HCT116 (cell line): Measurements from ENCODE around the gene UPP2. TPM values are rescaled to one million over a fixed set of nuclear protein-coding genes. Genes with fewer than 3 reads are reported as not detected.

Source experiments
- ATAC-seq: fragments of 200-7000 bp; cut with Tn5 transposase; 2 replicates; pipeline ENCODE4 v1.9.1; 2020; ENCODE audit warnings: mild to moderate bottlenecking, moderate library complexity
- BruUV-seq: library from RNA; stranded (reverse); fragments of 400-500 nt; replicated peaks from 2 replicates; lab custom pipeline; 2021; lab: Mats Ljungman, UMichigan
- CTCF ChIA-PET: fragments of 300-600 bp; sonication (Branson Sonifier 250); formaldehyde crosslinking; loops from one replicate; lab custom pipeline; 2021; ENCODE audit warnings: antibody characterized with exemption; lab: Charles Lee
- POLR2A ChIA-PET: fragments of 300-600, 350-600 bp; sonication (Branson Sonifier 250); formaldehyde crosslinking; loops from one replicate; lab custom pipeline; 2021; ENCODE audit warnings: antibody characterized with exemption; lab: Charles Lee
- RAD21 ChIA-PET, 2 experiments: fragments of 300-600 bp; sonication (Branson Sonifier 250); formaldehyde crosslinking; loops; one replicate each; lab custom pipeline; 2023; ENCODE audit warnings: low total read pairs in 2 of 2; ENCODE audit not compliant: uncharacterized antibody in 2 of 2, unreplicated experiment in 2 of 2, low non-redundant PET in 1 of 2; lab: Charles Lee
- DNase-seq: peaks from one replicate; pipeline ENCODE4 v3.0.0-alpha.2; 2010; ENCODE audit warnings: low read depth, low spot score
- H2AFZ ChIP-seq: fragments of 200-600 bp; shearing (Covaris generic), sonication (generic); 2 replicates; pipeline ENCODE4 v1.6.1; 2017; ENCODE audit warnings: low read depth, mixed run types, mixed read lengths, antibody characterized with exemption, low read length; ENCODE audit not compliant: poor library complexity, severe bottlenecking
- H3K27ac ChIP-seq: 2 replicates; pipeline ENCODE4 v1.5.1; 2012; ENCODE audit warnings: low read depth, low read length
- H3K27me3 ChIP-seq: fragments of 200-600 bp; sonication (generic); 2 replicates; pipeline ENCODE4 v1.6.1; 2016; ENCODE audit warnings: mixed run types, low read length, mixed read lengths; ENCODE audit not compliant: insufficient read depth
- H3K36me3 ChIP-seq, 2 experiments: fragments of 200-500 bp in 1 of 2; fragments of 200-600 bp in 1 of 2; sonication (Bioruptor generic) in 1 of 2; sonication (generic) in 1 of 2; 2 replicates each; pipeline versions ENCODE4 v1.5.1 to v1.6.1; 2014 to 2016; ENCODE audit warnings: low read length in 2 of 2, inconsistent platforms in 1 of 2, mixed read lengths in 1 of 2, mixed run types in 1 of 2; ENCODE audit not compliant: insufficient read depth in 2 of 2, control insufficient read depth in 1 of 2
- H3K4me1 ChIP-seq, 2 experiments: fragments of 200-600 bp in 1 of 2; sonication (generic) in 1 of 2; 2 replicates each; pipeline versions ENCODE4 v1.5.1 to v1.6.1; 2012 to 2017; ENCODE audit warnings: low read length in 2 of 2, inconsistent platforms in 1 of 2, mild to moderate bottlenecking in 1 of 2, mixed read lengths in 1 of 2, mixed run types in 1 of 2, moderate library complexity in 1 of 2; ENCODE audit not compliant: insufficient read depth in 2 of 2, control insufficient read depth in 1 of 2
- H3K4me2 ChIP-seq: fragments of 200-600 bp; sonication (generic); 2 replicates; pipeline ENCODE4 v1.6.1; 2017; ENCODE audit warnings: mixed run types, low read length, mixed read lengths
- H3K4me3 ChIP-seq, 2 experiments: fragments of 200-600 bp in 1 of 2; sonication (generic) in 1 of 2; replicated peaks in 1 of 2; 2 replicates each; pipeline ENCODE4 v1.5.1; 2011 to 2016; ENCODE audit warnings: low read length in 2 of 2, control low read depth in 1 of 2, low read depth in 1 of 2, mild to moderate bottlenecking in 1 of 2, mixed read lengths in 1 of 2, mixed run types in 1 of 2
- H3K79me2 ChIP-seq: fragments of 200-600 bp; sonication (generic); 2 replicates; pipeline ENCODE4 v1.6.1; 2017; ENCODE audit warnings: mild to moderate bottlenecking, mixed run types, low read length, moderate library complexity, mixed read lengths; ENCODE audit not compliant: insufficient read depth
- H3K9ac ChIP-seq: fragments of 200-600 bp; sonication (generic); 2 replicates; pipeline ENCODE4 v1.6.1; 2016; ENCODE audit warnings: low read length, mixed read lengths
- H3K9me2 ChIP-seq: fragments of 200-600 bp; sonication (generic), shearing (Covaris generic); 2 replicates; pipeline ENCODE4 v1.6.1; 2017; ENCODE audit warnings: mixed run types, mild to moderate bottlenecking, moderate library complexity; ENCODE audit not compliant: insufficient read depth
- H3K9me3 ChIP-seq, 2 experiments: fragments of 200-500 bp in 1 of 2; fragments of 200-600 bp in 1 of 2; sonication (Bioruptor generic) in 1 of 2; sonication (generic) in 1 of 2; 2 replicates each; pipeline ENCODE4 v1.6.1; 2014 to 2017; ENCODE audit warnings: low read length in 2 of 2, mixed read lengths in 2 of 2, inconsistent platforms in 1 of 2, low read depth in 1 of 2, mild to moderate bottlenecking in 1 of 2, mixed run types in 1 of 2, moderate library complexity in 1 of 2; ENCODE audit not compliant: control insufficient read depth in 1 of 2, insufficient read depth in 1 of 2
- H4K20me1 ChIP-seq: fragments of 200-600 bp; sonication (generic), shearing (Covaris generic); 2 replicates; pipeline ENCODE4 v1.6.1; 2017; ENCODE audit warnings: mixed run types, mild to moderate bottlenecking, moderate library complexity; ENCODE audit not compliant: insufficient read depth
- CBX3 ChIP-seq: IDR thresholded peaks from 2 replicates; pipeline ENCODE4 v1.6.1; 2012; ENCODE audit warnings: low read depth
- FOSL1 ChIP-seq: IDR thresholded peaks from 2 replicates; pipeline ENCODE4 v1.6.1; 2012; ENCODE audit warnings: low read depth
- POLR2A ChIP-seq: IDR thresholded peaks from 2 replicates; pipeline ENCODE4 v1.7.0; 2011; ENCODE audit warnings: borderline replicate concordance; ENCODE audit not compliant: insufficient read depth, insufficient read length; ENCODE audit errors: extremely low read depth
- intact Hi-C: fragments of 100-400 bp; cut with micrococcal nuclease; formaldehyde crosslinking; loops from 2 replicates; pipeline ENCODE4 v1.10.0; 2022
- total RNA-seq: library from RNA; stranded (reverse); gene quantifications from one replicate; pipeline ENCODE4 v1.2.1, GENCODE V29; 2021; ENCODE audit not compliant: unreplicated experiment
- TF ChIP-seq, protein P1 (sequence below): IDR thresholded peaks from 2 replicates; pipeline ENCODE4 v1.6.1; 2012

The UPP2 gene
- total RNA-seq, 1 experiment from 2014 or later: not detected

DNA sequence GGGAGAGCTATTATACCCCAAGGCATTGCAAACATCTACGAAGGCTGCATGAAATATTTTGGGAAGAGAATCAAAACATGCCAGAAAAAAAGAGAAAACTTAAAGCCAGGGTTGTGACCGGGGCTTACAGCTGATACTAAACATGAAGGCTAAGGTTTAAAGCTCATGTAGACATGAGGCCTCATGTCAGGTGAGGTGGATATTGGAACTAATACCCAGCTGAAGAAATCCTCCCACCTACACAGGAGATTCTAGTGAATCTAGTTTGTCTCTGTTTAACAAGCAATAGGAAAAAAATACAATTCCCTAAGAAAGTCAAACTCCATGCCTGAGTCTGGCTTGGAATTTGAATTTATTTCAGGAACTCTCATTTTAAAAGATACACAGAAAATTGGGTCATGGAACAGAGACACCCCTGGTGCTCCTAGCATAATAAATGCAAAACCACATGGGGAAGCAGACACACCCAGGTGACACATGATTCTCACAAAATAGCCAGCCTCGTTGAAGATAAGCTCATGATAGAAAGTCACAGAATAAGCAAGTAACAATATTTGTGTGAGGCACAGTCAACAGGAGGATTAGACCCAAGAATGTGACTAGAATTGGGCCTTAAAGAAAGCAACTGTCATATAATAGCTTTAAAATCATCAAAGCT is 42.2 kb downstream of the UPP2 start (continued):
- TF ChIP-seq, protein P1, sequence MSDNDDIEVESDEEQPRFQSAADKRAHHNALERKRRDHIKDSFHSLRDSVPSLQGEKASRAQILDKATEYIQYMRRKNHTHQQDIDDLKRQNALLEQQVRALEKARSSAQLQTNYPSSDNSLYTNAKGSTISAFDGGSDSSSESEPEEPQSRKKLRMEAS: no peak
- TF ChIP-seq POLR2A (no peak), CBX3 (no peak)

DNA sequence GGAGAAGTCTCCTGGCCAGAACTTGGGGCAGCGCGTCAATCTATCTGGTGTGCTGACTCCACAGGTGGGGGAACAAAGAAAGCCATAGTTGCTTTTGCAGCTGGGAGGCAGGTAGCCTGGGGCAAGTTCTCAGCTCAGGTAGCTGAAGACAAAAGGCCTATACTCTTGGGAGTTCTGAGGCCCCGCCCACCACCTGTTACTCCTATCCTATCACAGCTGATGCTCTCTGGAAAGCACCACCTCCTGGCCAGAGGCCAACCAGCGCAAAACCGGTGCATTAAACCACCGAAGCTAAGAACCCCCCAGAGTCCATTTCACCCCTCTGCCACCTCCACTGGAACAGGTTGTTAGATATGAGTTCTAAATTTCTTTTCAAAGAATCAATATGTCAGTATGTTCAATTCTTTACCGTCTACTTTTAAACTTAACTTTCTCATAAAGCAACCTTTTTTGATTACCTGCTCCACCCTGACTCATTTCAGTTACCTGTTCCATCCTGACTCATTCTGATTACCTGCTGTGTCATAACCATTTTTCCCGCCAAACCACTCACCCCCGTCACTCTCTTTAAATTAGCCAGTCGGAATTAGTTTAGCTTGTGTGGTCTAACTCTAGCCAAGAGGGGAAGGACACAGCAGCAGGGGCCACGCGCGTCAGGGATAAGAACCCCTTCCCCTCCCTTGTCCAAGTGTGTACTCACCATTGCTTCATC is 43.4 kb downstream of the UPP2 start:
- DNase-seq (peak; percentile 8), ATAC-seq (peak; percentile 66; the same call in 1 of the 2 replicates)
- TF ChIP-seq FOSL1: peak; percentile 56; the same call in 1 of the 2 replicates
- no peak for TF ChIP-seq POLR2A
- H3K9me3 ChIP-seq: no peaks in the 10 kb centered on the region
- peaks cover 0 to 9% of the 10 kb centered on the region in 2 experiments; a peak in 2 of 4 replicates for H3K4me1 ChIP-seq
- RAD21 ChIA-PET: interaction anchor here in 1 of 2 experiments (0.6 kb wide), 1 partner anchor 1142 kb away, joined by 4 read pairs; no protein-coding TSS in a partner anchor
- no peak overlapping the region for H3K27ac ChIP-seq
- no peaks in the 10 kb centered on the region for H3K27me3 ChIP-seq
- no peaks in the 10 kb centered on the region for H3K9me2 ChIP-seq
- BruUV-seq: no TSS peak
- POLR2A ChIA-PET: no interaction called here
- H3K9ac ChIP-seq: no peak overlapping the region
- CTCF ChIA-PET: no interaction called here
- peak overlapping the region; percentile 16 for H2AFZ ChIP-seq
- no peaks in the 10 kb centered on the region for H3K79me2 ChIP-seq
- H3K36me3 ChIP-seq: no peaks in the 10 kb centered on the region
- H3K4me3 ChIP-seq: no peak overlapping the region
- H3K4me2 ChIP-seq: peak overlapping the region; percentile 28
- intact Hi-C loops: no loop called here
- no peaks in the 10 kb centered on the region for H4K20me1 ChIP-seq
